Hematopoietic multipotent progenitor cell treated with erythropoietin and hydrocortisone succinate and interleukin-3 and kit ligand, for 15 days (in vitro differentiated cells): ENCODE data around the gene ENAH.

Experiments
- DNase-seq: peaks from one replicate; pipeline ENCODE4 v3.0.0-alpha.2; 2015; ENCODE audit warnings: low spot score

The ENAH gene

GRCh38 chr1:225556694-225557093 lies 96.2 kb downstream of the ENAH start:
- no peak for DNase-seq

DNA sequence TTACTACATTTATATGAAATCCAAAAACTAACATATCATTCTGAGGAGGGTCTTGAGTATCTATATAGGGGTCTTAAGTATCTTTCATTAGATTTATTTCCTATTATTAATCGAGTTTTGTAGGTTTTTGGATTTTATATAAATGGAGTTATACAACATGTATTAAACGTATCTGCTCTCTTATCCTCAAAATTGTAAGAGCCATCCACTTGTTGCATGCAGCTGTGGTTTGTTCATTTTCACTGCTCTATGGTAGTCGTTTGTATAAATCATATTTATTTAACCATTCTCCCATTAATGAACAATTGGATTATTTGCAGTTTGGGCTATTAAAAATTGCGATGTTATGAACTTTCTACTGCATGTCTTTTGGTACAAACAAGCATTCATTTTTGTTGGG lies 97.1 kb downstream of the ENAH start:
- DNase-seq = no peak

DNA sequence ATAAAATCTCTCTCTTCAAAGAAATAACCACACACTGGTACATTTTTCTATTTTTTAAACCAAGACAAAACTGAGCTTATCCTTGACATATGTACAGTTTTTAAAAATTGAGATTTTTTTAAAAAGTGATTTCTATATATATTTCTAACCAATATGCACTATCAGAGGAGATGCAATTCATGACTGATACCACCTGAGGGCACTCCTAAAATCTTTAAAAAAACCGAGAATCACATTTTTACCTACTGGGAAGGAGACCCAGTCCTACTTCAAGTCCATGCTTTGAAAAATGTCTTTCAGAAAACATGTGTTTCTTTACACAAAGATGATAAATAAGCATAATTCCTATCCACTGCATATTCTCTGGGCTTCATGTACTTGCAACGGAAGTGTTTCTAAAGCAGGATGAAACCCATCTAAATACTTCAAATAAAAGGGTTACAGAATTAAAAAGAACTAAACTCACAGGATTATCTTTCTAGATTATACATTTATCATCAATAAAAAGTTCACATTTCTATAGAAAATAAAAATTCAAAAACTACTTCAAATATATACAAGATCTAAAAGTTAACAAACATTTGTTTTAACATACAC lies 98.6 kb downstream of the ENAH start:
- DNase-seq = peak; percentile 8

- no peak for DNase-seq
Measured at GRCh38 chr1:225549821-225550220, 103.1 kb downstream of the ENAH start.

DNA sequence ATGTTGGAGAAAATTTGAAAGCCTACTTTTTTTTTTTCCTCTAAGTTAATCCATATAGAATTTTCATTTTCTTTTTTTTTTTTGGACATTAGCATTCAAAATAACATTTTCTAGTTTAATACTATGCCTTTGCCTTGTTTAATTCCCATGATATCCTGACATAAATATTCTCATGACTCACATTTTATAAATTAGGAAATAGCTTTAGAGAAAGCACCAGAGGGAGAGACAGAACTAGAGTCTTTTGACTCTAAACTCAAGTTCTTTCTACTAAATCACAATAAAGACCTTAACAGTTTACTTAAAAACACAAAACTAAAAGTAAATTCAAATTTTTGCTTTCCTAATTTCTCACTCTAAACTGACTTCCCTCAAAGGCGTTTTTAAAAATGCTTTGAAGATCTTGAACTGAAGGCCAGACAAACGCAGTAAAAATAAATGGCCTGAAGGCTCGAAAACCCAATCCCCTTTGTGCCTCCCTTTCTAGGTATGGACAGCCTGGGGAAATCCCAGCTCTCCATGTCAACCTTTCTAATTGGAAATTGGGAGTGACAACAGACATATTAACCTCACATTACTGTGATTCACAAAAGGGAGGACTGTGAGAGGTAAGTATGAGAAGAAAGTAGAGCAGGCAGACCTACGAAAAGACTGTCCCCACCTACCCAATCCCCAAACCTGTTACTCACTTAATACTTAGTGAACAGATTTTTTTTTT lies 104.6 kb downstream of the ENAH start:
- DNase-seq = no peak

- DNase-seq = no peak
Measured at GRCh38 chr1:225545649-225546048, 107.3 kb downstream of the ENAH start.

DNA sequence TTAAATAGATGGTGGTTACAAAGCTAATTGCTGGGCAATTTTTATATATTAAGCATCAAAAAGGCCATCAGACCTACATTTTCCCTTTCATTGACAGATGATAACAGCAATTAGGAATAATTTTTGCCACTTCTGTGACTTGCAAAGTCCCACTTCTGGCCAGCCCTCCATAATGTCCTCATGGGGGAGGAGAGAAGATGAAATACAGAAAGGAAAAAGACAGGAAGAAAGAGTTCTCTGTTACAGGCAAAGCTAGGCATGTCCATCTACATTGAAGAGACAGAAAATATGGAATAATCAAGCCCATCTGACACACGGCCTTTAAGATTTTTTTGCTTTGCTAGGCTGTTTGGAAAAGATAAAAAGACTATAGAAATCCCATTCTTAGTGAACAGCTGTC lies 108.0 kb downstream of the ENAH start:
- no peak for DNase-seq

GRCh38 chr1:225544263-225544662 lies 108.7 kb downstream of the ENAH start:
- no peak for DNase-seq

DNA sequence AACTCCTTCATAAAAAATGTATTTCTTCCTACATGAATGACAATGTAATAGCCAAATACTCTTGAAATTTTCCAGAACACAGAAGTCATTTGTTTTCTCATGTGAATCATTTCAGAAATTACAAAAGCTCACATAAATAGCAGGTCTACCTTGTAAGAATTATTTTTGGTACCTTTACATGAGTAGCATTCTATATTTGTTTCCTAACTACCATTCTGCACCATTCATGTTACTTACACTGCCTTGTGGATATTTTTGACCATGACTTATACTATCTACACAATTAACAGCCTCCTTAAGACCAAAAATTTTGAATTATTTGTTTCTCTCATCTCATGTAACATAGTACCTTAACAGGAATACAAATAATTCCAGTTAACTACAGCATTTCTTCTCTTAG lies 109.6 kb downstream of the ENAH start:
- DNase-seq = no peak

GRCh38 chr1:225541383-225541782 lies 111.5 kb downstream of the ENAH start:
- DNase-seq = no peak

DNA sequence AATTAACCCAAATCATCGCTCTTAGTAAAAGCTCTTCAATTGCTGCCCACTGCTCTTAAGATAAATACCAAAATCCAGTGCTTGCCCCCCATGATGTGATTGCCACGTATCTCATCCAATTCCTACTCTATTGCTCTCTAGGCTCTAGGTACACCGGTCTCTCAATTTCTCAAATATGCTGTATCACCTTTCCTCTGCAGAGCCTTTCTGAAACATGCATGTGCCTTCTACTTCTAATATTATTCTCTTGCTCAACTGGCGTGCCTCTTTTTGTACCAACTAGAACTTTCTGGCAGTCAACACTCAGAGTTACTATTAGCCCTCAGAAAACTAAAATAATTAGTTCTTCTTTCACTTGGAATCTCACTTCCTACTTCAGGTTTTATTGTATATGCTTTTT lies 113.3 kb downstream of the ENAH start:
- DNase-seq = no peak

- no peak for DNase-seq
Measured at GRCh38 chr1:225539069-225539468, 113.9 kb downstream of the ENAH start.

GRCh38 chr1:225537554-225538251 lies 115.2 kb downstream of the ENAH start:
- no peak for DNase-seq

GRCh38 chr1:225535280-225535679 lies 117.6 kb downstream of the ENAH start:
- DNase-seq = no peak

DNA sequence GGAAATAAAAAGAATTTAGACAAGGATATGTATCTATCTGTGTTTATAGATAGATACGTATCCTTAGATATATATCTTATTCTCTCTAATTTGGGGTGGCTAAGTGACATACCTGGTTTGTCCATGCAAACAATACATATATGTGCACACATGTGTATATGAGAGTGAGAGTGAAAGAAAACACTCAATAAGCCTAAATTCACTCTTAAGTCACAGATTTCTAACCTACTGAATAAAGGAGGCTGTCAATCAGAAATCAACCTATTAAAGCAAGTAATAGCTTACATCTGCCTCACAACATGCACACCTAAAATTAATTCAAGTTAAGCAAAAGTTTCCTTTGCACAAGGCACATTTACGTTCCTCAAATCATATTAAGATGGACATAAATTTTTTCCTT lies 118.2 kb downstream of the ENAH start:
- no peak for DNase-seq

- DNase-seq = no peak
Measured at GRCh38 chr1:225534135-225534534, 118.8 kb downstream of the ENAH start.

- DNase-seq = no peak
Measured at GRCh38 chr1:225533238-225533637, 119.7 kb downstream of the ENAH start.

- no peak for DNase-seq
Measured at GRCh38 chr1:225532240-225532944, 120.5 kb downstream of the ENAH start.

DNA sequence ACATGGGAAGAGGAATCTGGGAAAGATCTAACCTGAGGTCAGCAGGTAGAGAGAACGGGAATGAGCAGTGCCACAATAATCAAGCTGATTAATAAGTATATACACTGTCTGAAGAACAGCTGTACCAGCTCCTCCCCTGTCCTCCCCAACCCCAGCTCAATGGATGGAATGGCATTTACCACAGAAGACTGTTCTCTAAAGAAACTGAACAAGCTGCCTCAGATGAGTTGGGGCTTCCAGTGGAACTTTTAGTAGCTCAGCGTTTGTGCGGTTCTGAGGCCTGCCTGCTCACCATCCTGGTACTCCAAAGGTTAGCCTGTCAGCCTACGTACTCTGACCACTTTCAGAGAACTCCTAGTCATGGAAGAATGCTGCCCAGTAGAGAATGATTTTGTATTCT lies 123.2 kb downstream of the ENAH start:
- no peak for DNase-seq

GRCh38 chr1:225527575-225527974 lies 125.3 kb downstream of the ENAH start:
- DNase-seq = no peak

DNA sequence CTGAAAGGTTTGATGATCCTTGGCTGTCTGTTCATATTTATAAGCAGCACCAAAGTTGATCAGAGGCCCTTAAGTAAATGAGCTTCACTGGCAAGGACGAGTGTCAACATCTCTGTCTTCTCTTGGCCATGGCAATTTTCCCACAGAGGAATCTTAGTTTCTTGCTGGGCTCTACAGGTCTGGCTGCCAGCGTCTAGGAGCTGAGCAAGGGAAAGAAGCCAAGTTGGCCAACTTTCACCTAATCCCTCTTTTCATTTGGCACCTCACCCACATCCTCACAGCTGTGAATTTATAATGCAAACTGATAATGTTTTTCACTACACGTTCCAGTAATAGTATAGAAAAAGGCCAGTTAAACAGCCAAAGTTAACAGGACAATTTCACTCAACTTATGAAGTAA lies 126.0 kb downstream of the ENAH start:
- DNase-seq = no peak

DNA sequence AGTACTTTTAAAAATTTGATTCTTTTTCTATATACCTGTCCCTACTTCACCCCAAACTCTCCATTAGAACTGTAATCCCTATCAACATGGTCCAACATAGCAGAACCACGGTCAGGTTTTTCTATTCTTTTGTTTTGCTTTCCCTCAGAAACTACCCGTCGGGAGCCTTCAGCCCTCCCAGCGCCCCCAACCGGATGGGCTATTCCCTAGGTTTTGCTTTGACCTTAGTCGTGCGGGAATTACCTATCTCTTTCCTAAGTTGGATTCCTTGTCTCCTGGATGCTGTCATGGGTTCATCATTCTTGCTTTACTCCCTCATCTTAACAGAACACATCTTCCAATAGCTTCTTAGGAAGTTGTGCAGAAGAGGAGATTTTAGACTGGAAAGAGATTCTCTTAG lies 127.5 kb downstream of the ENAH start:
- no peak for DNase-seq

DNA sequence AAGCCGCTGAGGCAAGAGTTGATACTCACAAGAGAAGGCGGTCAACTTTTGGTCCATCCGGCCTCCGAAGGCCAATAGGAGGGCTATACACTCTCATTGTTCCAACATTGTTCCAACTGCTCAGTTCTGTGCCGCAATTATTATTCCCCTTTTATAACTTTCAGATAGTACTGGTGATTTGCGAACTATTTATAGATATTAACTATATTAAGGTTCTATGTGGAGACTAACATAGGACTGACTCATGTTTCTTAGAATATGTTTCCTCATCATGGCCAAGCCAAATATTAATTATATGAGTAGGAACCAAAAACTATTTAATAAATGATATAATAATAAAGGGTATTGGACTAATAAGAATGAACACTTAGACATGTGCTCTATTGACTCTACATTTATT lies 128.4 kb downstream of the ENAH start:
- DNase-seq = no peak
